ENCODE measurements around the gene TRAPPC5.
A peak's percentile ranks its signal among the peaks of the same experiment; 100 is the strongest.

The TRAPPC5 gene

DNA sequence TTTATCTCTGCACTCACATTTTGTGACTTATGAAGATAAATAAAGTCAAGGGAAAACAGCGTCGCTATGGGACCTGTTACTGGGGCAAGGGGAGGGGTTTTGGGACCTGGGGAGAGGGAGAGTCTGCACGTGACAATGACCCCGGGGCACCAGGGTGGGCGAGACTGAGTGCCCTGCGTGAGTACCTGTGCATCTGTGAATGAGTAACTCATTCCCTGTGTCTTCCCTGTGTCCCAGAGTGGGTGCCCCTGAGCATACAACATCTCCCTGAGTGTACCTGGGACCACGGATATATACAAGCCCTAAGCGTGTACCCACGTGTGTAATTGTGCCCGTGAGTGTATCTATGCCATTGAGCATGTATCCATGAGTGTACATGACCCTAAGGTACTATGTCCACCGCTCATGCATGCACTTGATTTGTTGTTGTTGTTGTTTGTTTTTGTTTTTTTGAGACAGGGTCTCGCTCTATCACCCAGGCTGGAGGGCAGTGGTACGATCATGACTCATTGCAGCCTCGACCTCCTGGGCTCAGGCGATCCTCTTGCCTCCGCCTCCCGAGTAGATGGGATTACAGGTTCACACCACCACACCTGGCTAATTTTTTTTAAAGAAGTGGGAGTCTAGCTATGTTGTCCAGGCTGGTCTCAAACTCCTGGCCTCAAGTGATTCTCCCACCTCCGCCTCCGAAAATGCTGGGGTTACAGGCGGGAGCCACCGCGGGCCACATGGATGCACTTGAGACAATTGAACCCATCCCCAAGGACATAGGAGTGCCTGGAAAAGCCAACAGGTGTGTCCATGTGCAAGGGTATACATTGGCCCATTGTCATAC lies 645 bp upstream of the TRAPPC5 start:
- peak overlapping the region; percentile 99 for H3K9ac ChIP-seq (ENCODE audit: low read length)
- peaks cover 14% of the 10 kb centered on the region for H3K36me3 ChIP-seq (ENCODE audit: control insufficient read depth, insufficient read depth, low read length, severe bottlenecking)
- H3K4me1 ChIP-seq (ENCODE audit: control insufficient read depth, insufficient read depth, low read length), result peaks cover 6% of the 10 kb centered on the region
- H3K27me3 ChIP-seq (replicated peaks; ENCODE audit: control insufficient read depth, insufficient read depth, low read length), result peaks cover 37% of the 10 kb centered on the region
- H3K4me3 ChIP-seq (ENCODE audit: low read length), result peak overlapping the region; percentile 95
- H3K9me3 ChIP-seq (ENCODE audit: control insufficient read depth, low read length), result no peaks in the 10 kb centered on the region
- no peak for DNase-seq (ENCODE audit: low read depth)

DNA sequence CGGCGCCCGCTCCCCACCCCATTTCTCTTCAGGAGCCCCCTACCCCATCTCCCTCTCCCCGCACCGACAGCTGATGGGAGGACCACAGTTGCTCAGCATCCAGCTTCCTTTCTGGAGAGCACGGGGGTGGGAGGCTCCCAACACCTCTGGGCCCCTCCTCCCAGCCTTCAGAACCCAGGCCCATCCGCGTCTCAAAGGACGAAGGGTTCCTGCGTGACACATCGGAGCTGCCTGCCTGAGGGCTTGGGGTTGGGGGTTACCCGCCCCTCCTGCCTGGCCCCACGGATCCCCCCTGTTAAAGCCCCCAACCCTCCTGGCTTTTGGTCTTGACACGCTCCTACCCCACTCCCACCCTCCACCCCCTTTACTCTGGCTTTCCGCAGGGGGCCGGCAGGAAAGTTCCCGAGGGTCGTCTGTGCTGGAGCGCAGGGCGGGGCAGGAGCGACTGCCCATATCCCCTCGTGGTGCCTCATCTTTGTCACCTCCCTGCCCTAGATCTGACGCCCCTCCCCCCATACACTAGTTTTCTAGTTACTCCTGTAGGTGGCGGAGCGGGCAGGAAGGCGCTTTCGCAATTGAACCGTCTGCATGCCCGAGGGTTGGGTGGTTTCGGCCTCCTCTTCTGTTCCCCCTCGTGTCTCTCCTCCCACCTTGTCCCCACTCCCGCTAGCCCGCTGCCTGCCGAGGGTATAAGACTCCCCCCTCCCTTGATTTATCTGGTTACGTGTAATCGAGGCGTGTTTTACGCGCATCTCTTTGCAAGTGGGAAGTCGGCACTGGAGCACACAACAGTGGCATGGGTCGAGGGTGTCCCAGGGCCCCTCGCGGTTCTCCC lies 924 bp downstream of the TRAPPC5 start:
- peak overlapping the region; percentile 95 for H3K4me3 ChIP-seq (ENCODE audit: low read length)
- DNase-seq (ENCODE audit: low read depth), result peak; percentile 93
- peaks cover 31% of the 10 kb centered on the region for H3K27me3 ChIP-seq (replicated peaks; ENCODE audit: control insufficient read depth, insufficient read depth, low read length)
- H3K9me3 ChIP-seq (ENCODE audit: control insufficient read depth, low read length), result no peaks in the 10 kb centered on the region
- H3K4me1 ChIP-seq (ENCODE audit: control insufficient read depth, insufficient read depth, low read length), result peaks cover 6% of the 10 kb centered on the region
- peak overlapping the region; percentile 99 for H3K9ac ChIP-seq (ENCODE audit: low read length)
- H3K36me3 ChIP-seq (ENCODE audit: control insufficient read depth, insufficient read depth, low read length, severe bottlenecking), result peaks cover 14% of the 10 kb centered on the region

DNA sequence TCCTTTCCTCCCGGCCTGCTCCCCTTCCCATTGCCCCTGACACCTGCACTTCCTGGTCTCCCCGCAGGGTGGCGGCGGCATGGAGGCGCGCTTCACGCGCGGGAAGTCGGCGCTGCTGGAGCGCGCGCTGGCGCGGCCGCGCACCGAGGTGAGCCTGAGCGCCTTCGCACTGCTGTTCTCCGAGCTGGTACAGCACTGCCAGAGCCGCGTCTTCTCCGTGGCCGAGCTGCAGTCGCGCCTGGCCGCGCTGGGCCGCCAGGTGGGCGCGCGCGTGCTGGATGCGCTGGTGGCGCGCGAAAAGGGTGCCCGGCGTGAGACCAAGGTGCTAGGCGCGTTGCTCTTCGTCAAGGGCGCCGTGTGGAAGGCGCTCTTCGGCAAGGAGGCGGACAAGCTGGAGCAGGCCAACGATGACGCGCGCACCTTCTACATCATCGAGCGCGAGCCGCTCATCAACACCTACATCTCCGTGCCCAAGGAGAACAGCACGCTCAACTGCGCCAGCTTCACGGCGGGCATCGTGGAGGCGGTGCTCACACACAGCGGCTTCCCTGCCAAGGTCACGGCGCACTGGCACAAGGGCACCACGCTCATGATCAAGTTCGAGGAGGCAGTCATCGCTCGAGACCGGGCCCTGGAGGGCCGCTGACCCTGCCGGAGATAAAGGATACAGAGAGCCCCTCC lies 1.7 kb downstream of the TRAPPC5 start:
- Histone ChIP-seq H3K4me3 (ENCODE audit: low read length) (peak overlapping the region; percentile 95), H3K9ac (ENCODE audit: low read length) (peak overlapping the region; percentile 99), H3K36me3 (ENCODE audit: control insufficient read depth, insufficient read depth, low read length, severe bottlenecking) (peaks cover 14% of the 10 kb centered on the region), H3K9me3 (ENCODE audit: control insufficient read depth, low read length) (no peaks in the 10 kb centered on the region), H3K27me3 (replicated peaks; ENCODE audit: control insufficient read depth, insufficient read depth, low read length) (peaks cover 24% of the 10 kb centered on the region), H3K4me1 (ENCODE audit: control insufficient read depth, insufficient read depth, low read length) (peaks cover 6% of the 10 kb centered on the region)
- no peak for DNase-seq (ENCODE audit: low read depth)

DNA sequence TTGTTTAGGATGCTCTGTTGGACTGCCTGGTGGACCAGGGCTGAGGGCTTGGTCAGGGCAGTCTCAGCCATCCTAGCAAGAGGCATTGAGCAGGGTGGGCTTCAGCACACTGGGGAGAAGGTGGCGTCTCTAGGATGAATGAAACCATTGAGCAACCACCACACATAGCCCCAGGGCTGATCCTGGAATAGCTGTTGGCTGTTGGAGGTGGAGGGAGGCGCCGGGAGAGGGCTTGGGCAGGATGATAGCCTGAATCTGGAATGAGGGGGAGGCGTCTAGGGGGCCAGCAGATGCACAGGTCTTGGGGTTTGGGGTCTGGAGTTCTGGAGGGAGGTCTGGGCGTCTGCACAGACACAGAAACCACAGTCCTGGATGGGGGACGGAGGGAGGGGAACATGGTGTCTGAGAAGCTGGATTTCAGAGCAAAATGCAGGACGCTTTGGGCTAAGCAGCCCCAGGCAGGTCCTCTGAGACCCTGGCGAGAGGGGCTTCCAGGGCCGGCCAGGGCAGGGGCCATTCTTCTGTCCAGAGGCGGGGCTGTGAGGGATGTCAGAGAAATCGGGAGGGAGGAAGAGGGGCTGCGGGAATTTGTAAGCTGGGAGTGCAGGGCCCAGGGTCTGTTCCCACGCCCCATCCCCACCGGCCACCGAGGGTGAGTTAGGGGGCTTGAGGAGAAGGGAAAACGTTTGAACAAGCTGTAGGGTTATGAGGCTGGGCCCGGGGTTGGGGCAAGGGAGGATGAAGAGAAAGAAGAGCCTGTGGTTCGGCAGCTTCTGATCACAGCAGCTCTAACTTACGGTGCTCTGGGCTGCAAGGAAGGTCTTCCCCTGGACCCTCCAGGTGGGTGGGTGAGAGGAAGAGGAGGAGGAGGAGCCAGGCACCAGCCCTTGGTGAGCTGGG lies 5.2 kb downstream of the TRAPPC5 start:
- peak; percentile 12 for DNase-seq (ENCODE audit: low read depth)
- Histone ChIP-seq H3K27me3 (replicated peaks; ENCODE audit: control insufficient read depth, insufficient read depth, low read length) (no peaks in the 10 kb centered on the region), H3K4me3 (ENCODE audit: low read length) (no peak overlapping the region), H3K9ac (ENCODE audit: low read length) (no peak overlapping the region), H3K4me1 (ENCODE audit: control insufficient read depth, insufficient read depth, low read length) (peaks cover 6% of the 10 kb centered on the region), H3K36me3 (ENCODE audit: control insufficient read depth, insufficient read depth, low read length, severe bottlenecking) (peaks cover 14% of the 10 kb centered on the region), H3K9me3 (ENCODE audit: control insufficient read depth, low read length) (no peaks in the 10 kb centered on the region)

DNA sequence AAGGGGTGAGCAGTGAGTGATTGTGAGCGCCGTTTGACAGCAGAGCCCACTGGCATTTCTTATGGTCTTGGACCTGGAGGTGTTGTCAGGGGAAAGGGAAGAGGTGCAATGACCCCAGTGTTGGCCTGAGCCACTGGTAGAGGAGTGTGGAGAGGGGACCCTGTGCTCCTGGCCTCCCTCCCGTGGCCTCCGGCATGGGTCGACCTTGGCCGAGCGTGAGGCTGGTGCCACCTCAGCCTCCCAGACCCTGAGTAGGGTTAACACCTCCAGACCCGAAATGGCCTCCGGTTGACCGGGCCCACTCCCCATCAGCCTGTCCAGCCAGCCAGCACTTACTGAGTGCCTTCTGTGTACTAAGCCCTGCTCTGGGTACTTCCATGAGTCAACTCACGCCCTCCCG lies 6.5 kb downstream of the TRAPPC5 start:
- H3K9ac ChIP-seq (ENCODE audit: low read length), result no peak overlapping the region
- no peak overlapping the region for H3K4me3 ChIP-seq (ENCODE audit: low read length)
- H3K9me3 ChIP-seq (ENCODE audit: control insufficient read depth, low read length), result peaks cover 8% of the 10 kb centered on the region
- no peak for DNase-seq (ENCODE audit: low read depth)
- H3K27me3 ChIP-seq (replicated peaks; ENCODE audit: control insufficient read depth, insufficient read depth, low read length), result peaks cover 5% of the 10 kb centered on the region
- H3K36me3 ChIP-seq (ENCODE audit: control insufficient read depth, insufficient read depth, low read length, severe bottlenecking), result peaks cover 14% of the 10 kb centered on the region
- H3K4me1 ChIP-seq (ENCODE audit: control insufficient read depth, insufficient read depth, low read length), result peaks cover under 1% of the 10 kb centered on the region

DNA sequence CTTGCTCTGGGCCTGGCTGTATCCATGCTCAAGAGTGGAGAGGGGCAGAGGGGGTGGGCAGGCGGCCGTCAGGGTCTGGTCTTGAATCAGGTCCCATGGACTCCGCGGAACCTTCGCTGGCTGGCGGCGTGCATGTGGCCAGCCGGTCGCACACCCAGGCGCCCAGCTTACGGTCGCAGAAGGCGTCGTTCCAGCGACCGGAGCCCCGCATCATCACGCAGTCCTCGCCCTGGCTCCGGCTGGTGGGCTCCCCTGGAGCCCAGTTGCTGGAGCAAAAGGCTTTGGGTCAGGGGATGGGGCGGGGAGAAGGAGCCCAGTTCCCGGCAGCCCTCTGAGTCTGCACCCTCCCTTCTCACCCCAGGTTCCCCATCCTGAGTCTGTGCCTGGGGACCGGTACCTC lies 8.5 kb downstream of the TRAPPC5 start:
- H3K4me3 ChIP-seq (ENCODE audit: low read length), result no peak overlapping the region
- no peak for DNase-seq (ENCODE audit: low read depth)
- H3K36me3 ChIP-seq (ENCODE audit: control insufficient read depth, insufficient read depth, low read length, severe bottlenecking), result no peaks in the 10 kb centered on the region
- no peak overlapping the region for H3K9ac ChIP-seq (ENCODE audit: low read length)
- peaks cover 8% of the 10 kb centered on the region for H3K9me3 ChIP-seq (ENCODE audit: control insufficient read depth, low read length)
- H3K4me1 ChIP-seq (ENCODE audit: control insufficient read depth, insufficient read depth, low read length), result no peaks in the 10 kb centered on the region
- H3K27me3 ChIP-seq (replicated peaks; ENCODE audit: control insufficient read depth, insufficient read depth, low read length), result peaks cover 5% of the 10 kb centered on the region

DNA sequence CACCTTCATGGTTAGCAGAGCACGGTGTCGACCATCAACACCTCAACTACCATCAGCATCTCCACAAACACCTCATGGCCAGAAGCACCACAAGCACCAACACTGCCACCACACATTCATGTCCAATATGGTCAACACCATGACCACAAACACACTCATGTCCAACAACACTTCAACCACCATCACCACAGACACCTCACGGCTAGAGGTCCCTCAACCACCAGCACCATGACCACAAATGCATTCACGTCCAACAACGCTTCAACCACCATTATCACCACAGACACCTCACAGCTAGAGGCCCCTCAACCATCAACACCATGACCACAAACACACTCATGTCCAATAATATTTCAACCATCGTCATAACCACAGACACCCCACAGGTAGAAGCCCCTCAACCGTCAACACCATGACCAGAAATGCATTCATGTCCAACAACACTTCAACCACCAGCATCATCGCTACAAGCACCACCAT lies 10.2 kb downstream of the TRAPPC5 start:
- Histone ChIP-seq H3K9me3 (ENCODE audit: control insufficient read depth, low read length) (peaks cover 8% of the 10 kb centered on the region), H3K4me3 (ENCODE audit: low read length) (no peak overlapping the region), H3K27me3 (replicated peaks; ENCODE audit: control insufficient read depth, insufficient read depth, low read length) (peaks cover 14% of the 10 kb centered on the region), H3K36me3 (ENCODE audit: control insufficient read depth, insufficient read depth, low read length, severe bottlenecking) (no peaks in the 10 kb centered on the region), H3K4me1 (ENCODE audit: control insufficient read depth, insufficient read depth, low read length) (no peaks in the 10 kb centered on the region), H3K9ac (ENCODE audit: low read length) (no peak overlapping the region)
- DNase-seq (ENCODE audit: low read depth), result no peak

DNA sequence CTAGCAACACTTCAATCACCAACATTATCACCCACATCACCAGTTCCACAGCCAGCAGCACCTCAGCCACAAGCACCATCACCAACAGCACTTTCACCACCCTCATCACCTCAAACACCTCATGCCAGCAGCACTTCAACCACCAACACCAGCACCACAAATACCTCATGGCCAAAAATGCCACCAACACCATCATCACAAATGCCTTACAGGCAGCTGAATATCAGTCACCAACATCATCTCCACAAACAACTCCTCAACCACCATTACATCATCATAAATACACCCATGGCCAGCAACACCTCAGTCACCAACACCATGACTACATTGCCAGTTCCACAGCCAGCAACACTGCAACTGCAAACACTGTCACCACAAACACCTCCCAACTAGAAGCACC lies 10.9 kb downstream of the TRAPPC5 start:
- no peak for DNase-seq (ENCODE audit: low read depth)
- no peak overlapping the region for H3K9ac ChIP-seq (ENCODE audit: low read length)
- H3K27me3 ChIP-seq (replicated peaks; ENCODE audit: control insufficient read depth, insufficient read depth, low read length), result peaks cover 18% of the 10 kb centered on the region
- no peaks in the 10 kb centered on the region for H3K4me1 ChIP-seq (ENCODE audit: control insufficient read depth, insufficient read depth, low read length)
- no peaks in the 10 kb centered on the region for H3K36me3 ChIP-seq (ENCODE audit: control insufficient read depth, insufficient read depth, low read length, severe bottlenecking)
- H3K4me3 ChIP-seq (ENCODE audit: low read length), result no peak overlapping the region
- H3K9me3 ChIP-seq (ENCODE audit: control insufficient read depth, low read length), result peaks cover 8% of the 10 kb centered on the region

DNA sequence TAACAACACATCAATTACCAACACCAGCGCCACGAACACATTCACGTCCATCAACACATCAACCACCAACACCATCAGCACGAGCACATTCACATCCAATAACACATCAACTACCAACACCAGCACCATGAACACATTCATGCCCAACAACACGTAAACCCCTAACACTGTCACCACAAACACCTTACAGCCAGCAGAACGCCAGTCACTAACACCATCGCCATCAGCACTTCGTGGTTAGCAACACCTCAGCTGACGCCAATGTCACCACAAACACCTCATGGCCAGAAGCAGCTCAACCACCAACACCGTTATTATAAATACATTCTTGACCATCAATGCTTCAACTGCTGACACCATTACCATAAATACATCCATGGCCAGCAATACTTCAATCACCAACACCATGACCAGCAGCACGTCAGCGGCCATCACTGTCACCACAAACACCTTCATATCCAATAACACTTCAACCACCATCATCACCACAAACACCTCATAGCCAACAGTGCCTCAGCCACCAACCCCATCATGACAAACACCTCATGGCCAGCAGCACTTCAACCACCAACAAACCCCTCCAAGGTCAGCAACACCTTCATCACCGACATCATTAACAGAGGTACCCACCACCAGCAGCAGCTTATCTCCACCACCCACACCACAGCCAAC lies 11.9 kb downstream of the TRAPPC5 start:
- peaks cover 8% of the 10 kb centered on the region for H3K9me3 ChIP-seq (ENCODE audit: control insufficient read depth, low read length)
- H3K9ac ChIP-seq (ENCODE audit: low read length), result no peak overlapping the region
- no peak overlapping the region for H3K4me3 ChIP-seq (ENCODE audit: low read length)
- no peak for DNase-seq (ENCODE audit: low read depth)
- no peaks in the 10 kb centered on the region for H3K36me3 ChIP-seq (ENCODE audit: control insufficient read depth, insufficient read depth, low read length, severe bottlenecking)
- no peaks in the 10 kb centered on the region for H3K4me1 ChIP-seq (ENCODE audit: control insufficient read depth, insufficient read depth, low read length)
- peaks cover 26% of the 10 kb centered on the region for H3K27me3 ChIP-seq (replicated peaks; ENCODE audit: control insufficient read depth, insufficient read depth, low read length)

DNA sequence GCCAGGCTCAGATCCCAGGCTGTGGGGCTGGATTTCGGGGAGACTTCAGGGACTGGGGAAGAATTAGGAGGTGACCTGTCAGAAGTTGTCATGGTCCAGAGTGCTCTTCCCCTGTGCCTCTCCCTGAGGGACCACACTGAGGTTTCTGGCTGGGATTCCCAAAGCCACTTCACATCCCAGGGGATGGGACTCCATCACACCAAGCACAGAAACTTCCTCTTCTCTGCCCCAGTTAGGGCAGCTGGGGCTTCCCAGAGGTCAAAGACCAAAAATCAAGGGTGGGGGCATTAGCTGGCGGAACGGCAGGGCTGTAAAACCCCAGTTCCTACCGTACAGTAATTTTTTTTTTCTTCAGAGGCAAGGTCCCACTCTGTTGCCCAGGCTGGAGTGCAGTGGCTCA lies 13.9 kb downstream of the TRAPPC5 start:
- peaks cover 8% of the 10 kb centered on the region for H3K9me3 ChIP-seq (ENCODE audit: control insufficient read depth, low read length)
- H3K4me1 ChIP-seq (ENCODE audit: control insufficient read depth, insufficient read depth, low read length), result no peaks in the 10 kb centered on the region
- H3K9ac ChIP-seq (ENCODE audit: low read length), result no peak overlapping the region
- DNase-seq (ENCODE audit: low read depth), result no peak
- no peaks in the 10 kb centered on the region for H3K36me3 ChIP-seq (ENCODE audit: control insufficient read depth, insufficient read depth, low read length, severe bottlenecking)
- peaks cover 44% of the 10 kb centered on the region for H3K27me3 ChIP-seq (replicated peaks; ENCODE audit: control insufficient read depth, insufficient read depth, low read length)
- no peak overlapping the region for H3K4me3 ChIP-seq (ENCODE audit: low read length)
